HUES6 (cell line): ENCODE data around the gene VGLL3.

Experiments used
- H3K27ac ChIP-seq: 2 replicates; pipeline ENCODE4 v1.7.0; 2013; ENCODE audit warnings: low read depth, mild to moderate bottlenecking, low read length, inconsistent platforms
- H3K27me3 ChIP-seq: 2 replicates; pipeline ENCODE4 v1.6.1; 2013; ENCODE audit warnings: low read length; ENCODE audit not compliant: control insufficient read depth, insufficient read depth
- H3K36me3 ChIP-seq: 2 replicates; pipeline ENCODE4 v1.6.1; 2013; ENCODE audit warnings: low read length; ENCODE audit not compliant: control insufficient read depth, insufficient read depth
- H3K4me1 ChIP-seq: 2 replicates; pipeline ENCODE4 v1.6.1; 2013; ENCODE audit warnings: low read length; ENCODE audit not compliant: control insufficient read depth, insufficient read depth
- H3K4me3 ChIP-seq: 2 replicates; pipeline ENCODE4 v1.5.1; 2013; ENCODE audit warnings: low read depth, low read length
- H3K9ac ChIP-seq: one replicate; pipeline ENCODE4 v1.6.1; 2013; ENCODE audit warnings: mild to moderate bottlenecking, low read length
- H3K9me3 ChIP-seq: 2 replicates; pipeline ENCODE4 v1.6.1; 2013; ENCODE audit warnings: low read depth, low read length; ENCODE audit not compliant: control insufficient read depth, insufficient read depth

Gene VGLL3

DNA sequence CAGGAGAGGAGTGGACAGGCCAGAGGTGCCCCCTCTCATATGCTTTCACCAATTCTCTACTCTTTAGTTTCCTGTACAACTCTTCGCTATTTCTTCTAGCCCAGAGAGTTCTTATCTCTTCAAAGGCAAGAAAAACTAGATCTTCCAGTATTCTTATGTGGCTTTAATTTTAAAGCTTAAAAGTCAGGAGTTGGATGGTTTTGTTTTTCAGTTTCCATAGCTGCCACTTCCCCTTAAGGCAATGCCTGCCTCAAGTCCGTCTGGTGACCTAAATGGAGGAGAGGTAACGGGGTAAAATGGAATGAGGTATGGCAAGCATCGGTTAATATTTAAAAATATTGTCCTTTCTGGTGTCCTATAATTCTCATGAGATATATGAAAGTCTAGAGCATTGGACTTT is 11.4 kb upstream of the VGLL3 start:
- Histone ChIP-seq H3K4me1 (no peaks in the 10 kb centered on the region), H3K36me3 (no peaks in the 10 kb centered on the region), H3K27ac (no peak overlapping the region), H3K27me3 (no peaks in the 10 kb centered on the region), H3K9me3 (no peaks in the 10 kb centered on the region), H3K9ac (no peak overlapping the region), H3K4me3 (no peak overlapping the region)

DNA sequence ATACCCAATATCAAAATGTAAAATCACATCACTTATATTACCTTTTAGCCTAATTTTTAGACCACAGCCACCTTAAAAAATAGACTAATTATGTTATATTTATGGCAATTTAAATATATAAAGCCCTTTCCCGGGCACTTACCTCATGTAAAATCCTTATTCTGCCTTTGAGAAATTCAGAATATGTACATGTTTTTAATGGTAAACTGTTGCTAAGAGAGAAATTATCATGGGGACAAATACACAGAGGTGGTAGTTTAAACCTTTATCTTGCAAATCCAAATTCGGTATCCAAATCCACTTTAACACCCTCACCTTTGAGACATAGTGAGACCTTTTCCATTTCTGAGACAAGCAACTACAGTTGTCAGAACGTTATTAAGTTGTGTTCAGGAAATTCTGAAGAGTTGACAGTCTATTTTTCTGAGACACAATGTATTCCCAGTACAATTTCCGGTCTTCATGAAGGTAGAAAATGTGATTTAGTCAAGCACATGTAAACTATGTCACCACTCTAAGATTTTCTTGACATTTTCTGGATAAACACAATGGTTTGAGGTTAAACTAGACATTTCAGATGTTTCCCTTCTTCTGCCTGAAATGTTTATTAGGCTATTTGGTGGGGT is 10.6 kb upstream of the VGLL3 start:
- H3K4me1 ChIP-seq: peaks cover 5% of the 10 kb centered on the region; the same call in 1 of the 2 replicates
- no peaks in the 10 kb centered on the region for H3K27me3 ChIP-seq
- H3K9ac ChIP-seq: no peak overlapping the region
- H3K9me3 ChIP-seq: no peaks in the 10 kb centered on the region
- no peak overlapping the region for H3K4me3 ChIP-seq
- H3K27ac ChIP-seq: no peak overlapping the region
- H3K36me3 ChIP-seq: no peaks in the 10 kb centered on the region

DNA sequence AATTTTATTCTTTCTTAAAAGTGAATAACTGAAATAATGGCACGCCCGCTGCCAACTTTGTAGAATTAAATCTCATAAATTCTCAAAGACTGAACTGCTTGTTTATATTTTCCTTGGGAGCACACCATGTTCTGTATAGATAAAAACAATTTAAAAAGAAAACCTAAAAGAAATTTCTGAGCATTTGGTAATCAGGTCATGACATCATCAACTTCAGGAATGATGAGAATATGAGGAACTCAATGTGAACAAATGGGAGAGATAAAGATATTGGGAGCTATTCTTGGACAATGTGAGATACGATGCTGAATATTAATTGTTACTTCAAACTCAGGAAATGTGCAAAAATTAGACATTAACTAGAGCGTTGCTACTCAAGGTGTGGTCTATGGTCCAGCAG is 10.0 kb upstream of the VGLL3 start:
- H3K27me3 ChIP-seq: no peaks in the 10 kb centered on the region
- H3K9ac ChIP-seq: no peak overlapping the region
- H3K9me3 ChIP-seq: no peaks in the 10 kb centered on the region
- no peak overlapping the region for H3K4me3 ChIP-seq
- H3K27ac ChIP-seq: no peak overlapping the region
- H3K4me1 ChIP-seq: peaks cover 10% of the 10 kb centered on the region
- no peaks in the 10 kb centered on the region for H3K36me3 ChIP-seq

DNA sequence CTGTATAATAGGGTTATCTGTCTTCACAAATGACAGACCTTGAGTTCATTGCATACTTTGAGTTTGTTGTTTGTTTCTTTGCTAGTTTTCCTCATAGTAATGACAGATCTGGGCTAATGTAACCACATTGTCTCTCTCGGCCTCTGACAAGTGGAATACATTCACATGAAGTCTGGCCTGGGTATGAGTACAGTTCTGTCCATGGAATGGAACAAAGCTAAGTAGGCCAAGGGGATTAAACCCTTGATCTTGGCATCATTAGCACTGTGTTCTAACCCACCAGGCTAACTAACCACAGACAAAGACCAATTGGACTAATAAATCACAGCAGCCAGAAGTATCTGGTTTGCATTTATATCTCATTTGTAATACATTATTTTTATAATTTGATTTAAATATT is 7.6 kb upstream of the VGLL3 start:
- H3K4me1 ChIP-seq: peaks cover 15% of the 10 kb centered on the region
- no peak overlapping the region for H3K9ac ChIP-seq
- H3K9me3 ChIP-seq: no peaks in the 10 kb centered on the region
- no peak overlapping the region for H3K27ac ChIP-seq
- no peaks in the 10 kb centered on the region for H3K36me3 ChIP-seq
- H3K4me3 ChIP-seq: no peak overlapping the region
- H3K27me3 ChIP-seq: no peaks in the 10 kb centered on the region

DNA sequence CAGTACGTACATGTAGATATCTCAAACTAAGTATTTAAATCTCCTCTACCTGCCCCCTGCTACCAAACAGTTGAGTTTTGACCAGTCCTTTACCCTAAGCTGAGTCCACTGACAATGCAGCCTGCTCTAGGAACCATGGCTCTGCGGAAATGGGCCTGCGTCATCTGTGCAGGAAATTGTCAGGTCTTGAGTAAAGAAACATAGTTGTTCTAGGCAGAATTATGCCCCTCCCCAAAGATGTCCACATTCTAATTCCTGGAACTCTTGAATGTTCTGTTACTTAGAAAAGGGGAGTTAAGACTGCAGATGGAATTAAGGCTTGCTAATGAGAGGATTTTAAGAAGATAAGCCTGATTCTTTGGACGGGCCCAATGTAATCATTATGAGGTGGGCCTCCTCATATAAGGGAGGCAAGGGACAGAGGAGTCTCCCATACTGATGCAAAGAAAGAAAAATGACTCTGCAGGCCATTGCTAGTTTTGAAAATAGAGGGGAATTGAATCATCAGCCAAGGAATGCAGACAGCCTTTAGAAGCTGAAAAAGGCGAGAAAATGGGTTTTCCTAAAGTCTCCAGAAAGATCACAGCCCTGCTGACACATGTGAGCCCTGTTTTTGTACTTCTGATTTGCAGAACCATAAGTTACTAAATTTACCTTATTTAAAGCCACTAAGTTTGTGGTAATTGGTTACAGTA is 5.5 kb upstream of the VGLL3 start:
- Histone ChIP-seq H3K4me1 (peaks cover 21% of the 10 kb centered on the region), H3K4me3 (no peak overlapping the region), H3K36me3 (no peaks in the 10 kb centered on the region), H3K27me3 (no peaks in the 10 kb centered on the region), H3K9me3 (no peaks in the 10 kb centered on the region), H3K27ac (no peak overlapping the region), H3K9ac (no peak overlapping the region)

DNA sequence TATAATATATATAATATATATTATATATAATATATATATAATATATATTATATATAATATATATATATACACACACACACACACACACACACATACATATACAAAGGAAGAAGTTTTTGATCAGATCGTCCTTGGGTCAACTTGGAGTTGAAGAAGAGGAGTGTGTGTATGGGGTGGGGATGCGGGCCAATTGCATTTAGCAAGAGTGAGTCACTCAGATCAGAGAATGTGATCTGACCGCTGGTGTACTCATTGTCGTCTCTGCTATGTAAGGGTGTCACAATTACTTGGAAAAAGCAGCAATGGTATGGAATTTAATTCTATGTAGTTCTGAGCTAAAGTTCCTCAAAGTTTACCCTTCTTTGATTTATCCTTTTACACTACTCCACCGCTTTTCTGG is 4.6 kb upstream of the VGLL3 start:
- H3K27ac ChIP-seq: no peak overlapping the region
- H3K27me3 ChIP-seq: peaks cover under 1% of the 10 kb centered on the region
- H3K4me3 ChIP-seq: no peak overlapping the region
- peaks cover 21% of the 10 kb centered on the region for H3K4me1 ChIP-seq
- no peak overlapping the region for H3K9ac ChIP-seq
- no peaks in the 10 kb centered on the region for H3K9me3 ChIP-seq
- H3K36me3 ChIP-seq: no peaks in the 10 kb centered on the region

DNA sequence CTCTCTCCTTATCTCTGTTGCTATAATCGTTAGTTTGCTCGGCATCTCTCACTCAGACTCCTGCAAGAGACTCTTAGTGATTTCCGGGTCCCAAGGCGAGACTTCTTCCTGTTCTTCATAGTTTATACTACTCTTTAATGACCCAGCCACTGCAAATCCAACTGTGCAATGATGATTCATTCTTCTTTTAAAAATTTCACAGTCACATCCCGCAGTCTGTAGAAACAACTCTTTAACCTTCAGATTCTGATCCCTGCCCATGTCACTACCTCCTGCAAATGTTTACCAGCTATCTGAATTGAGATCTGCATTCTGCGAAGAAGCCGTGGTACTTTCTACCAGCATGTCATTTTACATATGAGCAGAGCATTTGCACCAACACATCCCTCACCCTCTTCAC is 2.8 kb upstream of the VGLL3 start:
- Histone ChIP-seq H3K36me3 (no peaks in the 10 kb centered on the region), H3K27ac (no peak overlapping the region), H3K9me3 (no peaks in the 10 kb centered on the region), H3K4me3 (no peak overlapping the region), H3K27me3 (peaks cover 19% of the 10 kb centered on the region), H3K4me1 (peaks cover 25% of the 10 kb centered on the region), H3K9ac (no peak overlapping the region)

DNA sequence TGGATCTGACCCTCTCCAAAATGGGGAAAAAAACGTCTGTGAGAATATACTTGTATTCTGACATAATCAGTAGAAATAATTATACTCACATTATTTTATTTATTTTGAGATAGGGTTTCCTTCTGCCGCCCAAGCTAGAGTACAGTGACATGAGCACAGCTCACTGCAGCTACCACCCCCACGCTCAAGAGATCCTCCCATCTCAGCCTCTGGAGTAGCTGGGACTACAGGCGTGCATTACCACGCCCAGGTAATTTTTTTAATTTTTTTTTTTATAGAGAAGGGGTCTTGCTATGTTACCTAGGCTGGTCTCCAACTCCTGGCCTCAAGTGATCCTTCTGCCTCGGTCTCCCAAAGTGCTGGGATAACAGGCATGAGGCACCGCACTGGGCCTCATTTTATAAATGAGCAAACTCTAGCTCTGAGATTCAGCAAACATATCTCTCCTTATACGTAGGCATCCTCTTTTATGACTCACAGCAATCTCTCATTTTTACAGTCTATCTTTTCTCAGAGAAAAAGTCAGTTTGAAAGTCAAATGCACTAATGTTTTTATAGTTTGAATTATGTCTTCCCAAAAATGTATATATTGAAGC is 989 bp upstream of the VGLL3 start:
- no peak overlapping the region for H3K9ac ChIP-seq
- no peaks in the 10 kb centered on the region for H3K9me3 ChIP-seq
- H3K4me3 ChIP-seq: peak overlapping the region; percentile 73; the same call in 1 of the 2 replicates
- peaks cover 24% of the 10 kb centered on the region for H3K4me1 ChIP-seq
- peaks cover 19% of the 10 kb centered on the region for H3K27me3 ChIP-seq
- H3K36me3 ChIP-seq: no peaks in the 10 kb centered on the region
- H3K27ac ChIP-seq: no peak overlapping the region; the same call in 1 of the 2 replicates

DNA sequence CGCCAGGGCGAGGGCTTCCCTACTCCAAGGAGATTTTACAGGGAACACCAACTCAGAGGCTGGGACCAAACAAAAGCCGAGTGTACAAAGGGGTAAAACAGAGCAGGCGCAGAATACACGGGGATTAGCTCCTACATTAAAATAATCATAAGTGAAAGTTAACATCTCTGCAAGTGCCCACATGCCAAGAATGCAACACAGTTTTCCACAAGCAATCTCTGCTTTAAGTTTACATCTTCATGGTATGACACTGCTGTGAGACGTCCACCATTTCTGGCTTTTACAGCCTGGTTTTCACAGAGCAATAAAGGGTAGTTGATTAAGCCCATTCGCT is 500 bp upstream of the VGLL3 start:
- Histone ChIP-seq H3K27ac (no peak overlapping the region; the same call in 1 of the 2 replicates), H3K9ac (no peak overlapping the region), H3K4me1 (peaks cover 19% of the 10 kb centered on the region), H3K27me3 (peaks cover 19% of the 10 kb centered on the region), H3K9me3 (no peaks in the 10 kb centered on the region), H3K4me3 (peak overlapping the region; percentile 73), H3K36me3 (no peaks in the 10 kb centered on the region)

DNA sequence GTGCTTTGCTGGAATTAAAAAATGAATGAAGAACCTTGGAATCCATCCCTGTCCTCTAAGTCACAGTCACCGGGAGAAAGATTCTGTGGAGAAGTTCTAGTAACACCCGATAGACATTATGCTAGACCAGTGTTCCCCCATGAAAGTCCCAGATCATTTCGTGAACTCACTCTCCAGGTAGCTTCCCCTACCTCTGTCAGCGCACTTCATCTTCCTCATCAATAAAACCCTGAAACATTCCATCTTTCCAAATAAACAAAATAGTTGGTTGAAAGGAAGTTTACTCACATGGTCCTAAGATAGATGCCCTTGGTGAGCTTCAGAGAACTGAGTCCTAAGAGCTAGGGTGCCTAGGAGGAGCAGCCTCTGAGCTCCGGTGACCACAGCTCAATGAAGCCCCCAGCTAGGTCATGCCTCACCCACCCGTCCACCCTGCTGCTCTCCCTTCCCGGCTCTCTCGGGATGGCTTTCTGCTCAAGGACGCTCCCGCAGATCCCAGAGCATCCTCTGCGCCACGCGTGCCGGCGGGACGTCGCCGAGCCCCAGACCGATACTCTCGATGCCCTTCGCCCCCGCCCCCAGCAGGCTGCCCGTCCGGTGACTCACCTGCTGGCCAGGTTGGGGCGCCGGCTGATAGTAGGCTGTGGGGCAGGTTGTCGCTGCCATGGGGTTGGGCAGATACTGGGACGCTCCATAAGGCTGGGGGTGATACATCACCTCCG is 776 bp downstream of the VGLL3 start:
- H3K9me3 ChIP-seq: no peaks in the 10 kb centered on the region
- H3K4me3 ChIP-seq: peak overlapping the region; percentile 73
- no peak overlapping the region for H3K27ac ChIP-seq
- H3K27me3 ChIP-seq: peaks cover 19% of the 10 kb centered on the region
- H3K4me1 ChIP-seq: peaks cover 15% of the 10 kb centered on the region
- H3K36me3 ChIP-seq: no peaks in the 10 kb centered on the region
- peak overlapping the region; percentile 66 for H3K9ac ChIP-seq

DNA sequence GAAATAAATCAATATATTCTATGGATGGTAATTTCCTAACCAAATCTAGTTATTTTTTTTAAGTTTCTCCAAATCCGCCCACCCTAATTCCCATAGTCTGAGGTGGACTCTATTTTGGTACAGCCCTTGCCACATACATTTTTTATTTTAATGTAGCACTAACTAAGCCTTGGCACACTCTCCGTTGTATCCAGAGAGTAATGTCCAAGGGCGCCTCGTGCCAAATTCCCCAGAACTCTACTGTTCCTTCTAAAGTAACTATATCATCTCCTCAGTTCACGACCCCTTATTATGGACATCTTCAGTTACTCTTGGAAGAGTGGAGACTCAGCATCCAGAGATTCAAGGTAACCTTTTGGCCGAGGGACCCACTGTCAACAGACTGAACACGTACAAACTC is 1.3 kb downstream of the VGLL3 start:
- Histone ChIP-seq H3K9ac (peak overlapping the region; percentile 66), H3K27me3 (peaks cover 19% of the 10 kb centered on the region), H3K36me3 (no peaks in the 10 kb centered on the region), H3K4me1 (peaks cover 15% of the 10 kb centered on the region), H3K9me3 (no peaks in the 10 kb centered on the region), H3K27ac (no peak overlapping the region), H3K4me3 (peak overlapping the region; percentile 73)
